Body of pancreas (tissue), 4 donors: ENCODE results near the gene IGSF23.

Source experiments
- POLR2A ChIP-seq, 3 donors: fragments of 450-650 bp; IDR thresholded peaks; one replicate each; pipeline ENCODE4 v1.6.1; 2016; ENCODE audit warnings: antibody characterized with exemption in 3 of 3, mild to moderate bottlenecking in 2 of 3
- TF ChIP-seq, protein P1 (sequence below), 7 experiments: fragments of 450-650 bp in 4 of 7; fragments of 200-600 bp in 3 of 7; sonication (generic) in 3 of 7; IDR thresholded peaks; one replicate each; pipeline ENCODE4 v1.5.1; 2016 to 2019; ENCODE audit warnings: antibody characterized with exemption in 7 of 7

DNA sequence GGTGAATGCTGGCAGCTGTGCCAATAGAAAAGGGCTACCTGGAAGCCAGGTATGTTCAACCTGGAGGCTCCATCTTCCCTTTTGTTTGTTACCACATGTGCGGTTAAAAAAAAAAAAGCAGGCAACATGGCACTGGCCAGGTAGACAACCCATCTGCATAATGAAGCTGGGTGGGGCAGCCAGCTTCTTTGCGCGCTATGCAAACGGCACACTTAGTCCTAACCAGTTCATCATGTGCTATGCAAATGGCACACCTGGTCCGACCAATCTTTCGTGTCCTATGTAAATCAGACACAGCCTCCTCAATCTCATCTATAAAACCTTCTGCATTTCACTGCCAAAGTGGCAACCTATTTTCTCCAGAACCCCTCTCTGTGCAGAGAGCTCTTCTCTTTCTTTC is 11.3 kb upstream of the IGSF23 start:
- no peak for TF ChIP-seq POLR2A (IDR thresholded peaks at IDR 0.05)
- TF ChIP-seq, protein P1, sequence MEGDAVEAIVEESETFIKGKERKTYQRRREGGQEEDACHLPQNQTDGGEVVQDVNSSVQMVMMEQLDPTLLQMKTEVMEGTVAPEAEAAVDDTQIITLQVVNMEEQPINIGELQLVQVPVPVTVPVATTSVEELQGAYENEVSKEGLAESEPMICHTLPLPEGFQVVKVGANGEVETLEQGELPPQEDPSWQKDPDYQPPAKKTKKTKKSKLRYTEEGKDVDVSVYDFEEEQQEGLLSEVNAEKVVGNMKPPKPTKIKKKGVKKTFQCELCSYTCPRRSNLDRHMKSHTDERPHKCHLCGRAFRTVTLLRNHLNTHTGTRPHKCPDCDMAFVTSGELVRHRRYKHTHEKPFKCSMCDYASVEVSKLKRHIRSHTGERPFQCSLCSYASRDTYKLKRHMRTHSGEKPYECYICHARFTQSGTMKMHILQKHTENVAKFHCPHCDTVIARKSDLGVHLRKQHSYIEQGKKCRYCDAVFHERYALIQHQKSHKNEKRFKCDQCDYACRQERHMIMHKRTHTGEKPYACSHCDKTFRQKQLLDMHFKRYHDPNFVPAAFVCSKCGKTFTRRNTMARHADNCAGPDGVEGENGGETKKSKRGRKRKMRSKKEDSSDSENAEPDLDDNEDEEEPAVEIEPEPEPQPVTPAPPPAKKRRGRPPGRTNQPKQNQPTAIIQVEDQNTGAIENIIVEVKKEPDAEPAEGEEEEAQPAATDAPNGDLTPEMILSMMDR (IDR thresholded peaks at IDR 0.05) = no peak
